ENCODE results near the gene ABCD1.

GRCh38 chrX:153782871-153783270, 58.2 kb downstream of the ABCD1 start:
- TF ChIP-seq POLR2A (IDR thresholded peaks at IDR 0.05) (no peak), CTCF (IDR thresholded peaks at IDR 0.05) (no peak), POLR2AphosphoS5 (IDR thresholded peaks at IDR 0.05; ENCODE audit: insufficient read depth in 1 of 2, low read depth in 1 of 2) (no peak)
